GM19193 (cell line): ENCODE data around the gene SLC4A8.

Source experiments
- POLR2A ChIP-seq: IDR thresholded peaks from 4 replicates; pipeline ENCODE4 v1.6.1; 2011; ENCODE audit not compliant: insufficient read depth, insufficient read length; ENCODE audit errors: extremely low read depth

SLC4A8 gene

DNA sequence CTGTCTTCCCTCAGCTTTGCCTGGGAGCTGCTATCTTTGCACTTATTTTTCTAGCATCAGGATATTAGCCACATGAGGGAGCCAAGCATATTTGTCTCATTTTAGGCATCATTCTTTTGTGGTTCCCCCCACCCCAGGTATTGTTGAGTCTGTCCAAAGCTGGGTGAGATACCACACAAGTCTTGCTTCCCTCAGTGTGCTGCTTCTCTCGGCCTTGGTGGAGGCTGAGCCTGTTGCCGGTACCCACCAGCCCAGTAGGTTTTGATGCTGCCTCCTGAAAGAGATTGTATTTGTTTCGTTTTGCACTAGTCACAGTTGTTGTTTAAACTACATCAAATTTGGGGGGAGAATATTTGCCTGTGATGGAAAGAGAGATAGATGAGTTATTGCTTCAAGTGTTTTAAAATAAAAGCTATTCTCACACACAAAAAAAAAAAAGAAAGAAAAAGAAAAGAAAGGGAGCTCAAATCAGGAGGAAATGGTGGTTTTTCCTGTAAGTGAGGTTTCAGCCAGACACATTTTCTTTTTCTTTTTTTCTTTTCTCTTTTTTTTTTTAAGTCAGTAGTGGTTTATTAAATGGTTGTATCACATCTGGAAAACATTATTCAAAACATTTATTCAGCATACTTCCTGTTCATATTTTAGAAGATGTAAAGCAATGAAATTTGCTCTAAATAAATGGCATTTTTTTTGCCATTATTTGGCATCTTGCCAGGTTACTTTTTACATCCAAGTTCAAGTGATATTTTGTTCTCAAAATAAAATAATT lies 58.5 kb downstream of the SLC4A8 start:
- TF ChIP-seq POLR2A = no peak

DNA sequence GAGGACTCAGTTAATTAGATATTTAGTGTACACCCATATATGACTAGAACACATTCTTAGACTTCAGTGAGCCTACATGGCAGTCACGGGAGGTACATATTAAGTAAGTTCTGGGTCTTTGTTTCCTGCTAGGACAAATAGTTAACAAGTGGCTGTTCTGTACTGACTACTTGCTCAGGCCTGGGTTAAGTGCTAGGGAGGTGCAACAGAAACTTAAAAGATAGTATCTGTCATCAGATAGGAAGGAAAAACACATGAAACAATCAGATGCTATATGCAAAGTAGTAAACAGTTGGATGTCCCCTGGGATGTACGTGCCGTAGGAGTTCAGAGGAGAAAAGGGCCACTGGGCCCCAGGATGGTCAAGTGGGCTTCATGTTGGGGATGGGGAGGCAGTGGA lies 59.5 kb downstream of the SLC4A8 start:
- no peak for TF ChIP-seq POLR2A

DNA sequence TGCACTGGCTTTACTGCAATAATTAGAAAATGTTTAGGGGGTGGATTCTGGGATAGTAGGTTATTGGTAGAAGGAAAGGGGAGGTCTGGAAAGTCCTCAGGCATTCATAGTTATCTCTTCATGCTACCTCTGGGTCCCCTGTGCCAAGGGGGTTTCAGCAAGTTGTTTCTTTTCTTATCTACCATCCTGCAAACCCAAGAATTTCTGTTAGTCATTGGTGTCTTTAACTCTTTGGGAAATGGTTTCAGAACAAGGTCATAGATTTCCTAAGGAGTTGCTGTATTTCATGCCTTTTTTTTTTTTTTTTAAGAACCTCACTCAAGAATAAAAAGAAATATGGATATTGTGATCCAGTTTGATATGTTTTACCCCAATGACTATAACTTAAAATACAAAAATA lies 63.6 kb downstream of the SLC4A8 start:
- no peak for TF ChIP-seq POLR2A

DNA sequence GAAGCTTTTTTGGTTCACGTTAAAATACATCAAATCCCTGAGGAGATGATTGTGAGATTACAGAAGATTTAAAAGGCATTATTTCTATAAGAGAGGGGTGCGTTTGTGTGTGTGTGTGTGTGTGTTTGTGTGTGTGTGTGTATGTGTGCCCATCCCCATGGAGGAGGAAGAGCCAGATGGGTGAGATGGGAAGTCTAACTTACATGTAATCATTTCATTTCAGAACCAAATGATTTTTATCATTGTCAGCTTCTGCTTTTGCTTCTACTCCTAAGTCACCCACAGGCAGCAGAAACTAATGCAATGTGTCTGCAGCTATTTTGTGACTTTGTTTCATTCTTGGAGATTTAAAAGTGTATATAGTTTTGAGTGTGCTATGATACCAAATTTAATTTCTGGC lies 68.7 kb downstream of the SLC4A8 start:
- no peak for TF ChIP-seq POLR2A

DNA sequence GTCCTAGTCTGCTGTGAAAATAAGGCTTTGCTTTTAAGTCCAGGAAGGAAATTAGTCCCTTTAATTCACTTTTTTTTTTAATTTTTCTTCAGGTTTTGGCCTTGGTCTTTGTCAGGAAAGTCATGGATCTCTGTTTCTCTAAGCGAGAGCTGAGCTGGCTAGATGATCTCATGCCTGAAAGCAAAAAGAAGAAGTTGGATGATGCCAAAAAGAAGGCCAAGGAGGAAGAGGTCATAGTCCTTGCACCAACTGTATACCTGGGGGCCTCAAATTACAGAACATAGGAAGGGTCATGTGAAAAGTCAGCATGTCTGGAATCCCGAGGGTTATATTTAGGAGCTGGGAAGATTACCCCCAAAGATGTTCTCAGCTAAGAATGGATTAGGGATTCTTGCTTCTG lies 72.3 kb downstream of the SLC4A8 start:
- TF ChIP-seq POLR2A = no peak

DNA sequence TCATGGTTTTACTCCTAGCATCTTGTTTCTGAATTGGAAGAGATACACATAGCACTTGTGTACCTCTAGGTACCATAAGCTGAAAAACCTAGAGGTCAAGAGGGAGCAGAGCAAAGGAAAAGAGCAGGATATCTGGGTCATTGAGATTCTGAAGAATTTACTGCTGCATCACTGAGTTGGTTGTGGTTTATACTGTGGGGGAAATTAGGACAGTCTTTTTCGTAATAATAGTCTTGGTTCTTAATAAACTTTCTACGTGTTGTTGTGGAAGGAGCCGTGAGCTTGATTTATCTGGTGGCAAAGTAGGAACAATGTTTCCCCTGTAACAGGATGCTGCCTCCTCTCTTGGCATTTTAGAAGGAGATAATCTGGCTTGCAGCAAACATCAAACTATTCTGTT lies 80.2 kb downstream of the SLC4A8 start:
- no peak for TF ChIP-seq POLR2A

DNA sequence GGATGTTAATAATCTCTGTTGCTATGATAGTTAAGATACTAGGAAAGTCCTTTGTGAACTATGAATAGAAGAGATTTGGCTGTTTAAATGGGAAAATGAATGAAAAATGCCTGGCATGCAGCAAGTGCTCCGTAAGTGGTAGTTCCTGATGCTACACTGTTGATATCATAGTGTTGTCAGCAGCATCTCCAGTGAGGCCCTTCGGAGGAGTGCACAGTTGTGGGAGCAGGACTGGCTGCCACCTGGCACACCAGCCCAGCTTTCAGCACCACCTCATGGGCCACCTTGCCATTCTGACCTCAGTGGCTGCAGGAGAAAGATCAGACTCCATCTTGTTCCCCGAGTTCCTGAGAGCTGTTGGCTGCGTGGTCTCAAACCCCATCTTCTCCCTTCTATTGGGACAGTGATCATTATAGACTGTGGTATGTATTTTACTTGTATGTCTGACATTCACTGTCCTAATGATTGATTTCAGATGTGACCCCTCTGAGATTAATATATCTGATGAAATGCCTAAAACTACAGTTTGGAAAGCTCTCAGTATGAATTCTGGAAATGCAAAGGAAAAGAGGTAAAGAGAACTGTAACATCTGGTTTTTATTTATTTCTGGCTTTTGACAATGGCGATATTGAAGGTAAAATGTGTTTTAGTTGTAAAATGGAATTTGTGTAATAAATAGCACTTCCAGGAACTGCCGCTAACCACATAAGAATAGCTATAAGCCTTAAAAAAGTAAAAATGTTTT lies 80.9 kb downstream of the SLC4A8 start:
- TF ChIP-seq POLR2A = no peak

DNA sequence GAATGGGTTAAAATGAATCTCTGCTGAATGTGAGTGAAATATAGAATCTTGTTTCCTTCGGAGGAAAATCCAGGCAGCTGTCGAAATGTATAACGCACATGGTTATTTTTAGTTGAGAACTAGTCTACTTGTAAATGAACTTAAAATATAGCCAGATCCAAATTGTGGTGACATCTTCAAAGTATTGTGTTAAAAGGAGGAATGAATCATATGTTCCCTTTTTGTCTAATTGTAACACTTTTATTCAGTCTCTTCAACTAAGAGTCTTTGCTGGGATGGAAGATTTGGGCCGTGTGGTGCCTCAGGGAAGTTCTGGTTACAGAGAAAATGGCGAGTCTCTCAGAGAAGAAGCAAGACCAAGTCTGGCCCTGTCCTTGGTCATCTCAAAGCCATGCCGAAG lies 82.5 kb downstream of the SLC4A8 start:
- TF ChIP-seq POLR2A = no peak

DNA sequence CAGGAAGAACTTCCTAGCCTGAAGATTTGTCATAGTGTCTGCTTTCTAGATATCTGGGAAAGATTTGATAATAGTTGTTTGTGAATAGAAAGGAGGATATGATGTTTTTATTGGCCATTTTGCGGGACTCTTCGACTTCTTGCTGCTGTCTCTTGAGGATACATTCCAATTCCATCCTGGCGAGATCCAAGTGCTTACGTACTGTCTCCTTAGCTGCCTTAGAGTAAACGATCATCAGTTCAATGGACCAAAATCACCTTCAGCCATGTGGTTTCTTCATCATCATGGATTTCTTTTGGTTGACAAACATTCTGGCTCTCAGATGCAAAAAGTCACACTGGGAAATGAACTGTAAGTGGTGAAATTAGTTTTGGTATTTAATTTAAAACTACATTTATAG lies 83.7 kb downstream of the SLC4A8 start:
- TF ChIP-seq POLR2A = no peak

DNA sequence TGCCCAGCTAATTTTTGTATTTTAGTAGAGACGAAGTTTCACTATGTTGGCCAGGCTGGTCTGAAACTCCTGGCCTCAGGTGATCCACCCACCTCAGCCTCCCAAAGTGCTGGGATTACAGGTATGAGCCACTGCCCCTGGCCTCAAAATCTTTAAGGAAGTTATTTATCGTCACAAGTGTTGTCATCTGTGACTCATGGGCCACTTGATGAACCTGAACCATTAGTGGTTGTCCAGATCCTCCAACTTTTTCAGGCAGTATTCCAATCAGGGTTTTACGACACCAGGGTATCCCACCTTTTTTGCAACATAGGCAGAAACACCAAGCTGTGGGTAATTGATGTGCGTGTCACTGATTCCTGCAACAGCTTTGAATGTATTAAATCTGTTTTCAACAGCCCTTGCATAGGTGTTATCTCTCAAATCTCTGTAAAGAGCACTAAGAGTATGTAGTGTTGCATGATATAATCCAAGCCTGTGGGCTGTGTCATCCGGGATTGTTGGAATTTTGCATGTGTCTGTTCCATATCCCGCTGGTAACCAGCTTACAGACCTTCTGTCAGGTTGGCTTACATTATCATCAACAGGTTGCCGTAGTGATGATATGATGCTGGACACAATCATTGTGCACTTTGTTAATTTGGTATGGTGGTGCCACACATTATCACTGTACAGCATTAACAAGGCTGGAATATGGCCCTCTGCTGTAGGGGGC lies 87.1 kb downstream of the SLC4A8 start:
- TF ChIP-seq POLR2A = no peak

DNA sequence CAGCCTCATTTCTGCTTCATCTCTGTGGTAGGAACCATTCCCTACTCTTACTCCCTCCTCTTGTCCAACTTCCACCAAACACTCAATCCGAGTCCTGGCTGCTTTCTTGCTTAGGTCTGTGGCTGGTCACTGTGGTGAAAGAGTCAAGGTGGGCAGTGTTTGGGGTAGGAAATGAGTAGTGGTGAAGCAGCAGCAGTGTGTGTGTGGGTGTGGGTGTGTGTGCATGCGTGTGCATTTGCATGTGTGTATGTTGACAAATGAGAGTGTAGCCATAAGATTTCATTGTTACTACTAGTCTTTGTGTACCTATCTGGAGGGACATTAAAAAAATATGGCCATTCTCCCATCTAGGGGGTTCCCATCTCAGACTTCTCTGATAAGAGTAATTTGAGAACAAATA lies 87.8 kb downstream of the SLC4A8 start:
- TF ChIP-seq POLR2A = no peak

DNA sequence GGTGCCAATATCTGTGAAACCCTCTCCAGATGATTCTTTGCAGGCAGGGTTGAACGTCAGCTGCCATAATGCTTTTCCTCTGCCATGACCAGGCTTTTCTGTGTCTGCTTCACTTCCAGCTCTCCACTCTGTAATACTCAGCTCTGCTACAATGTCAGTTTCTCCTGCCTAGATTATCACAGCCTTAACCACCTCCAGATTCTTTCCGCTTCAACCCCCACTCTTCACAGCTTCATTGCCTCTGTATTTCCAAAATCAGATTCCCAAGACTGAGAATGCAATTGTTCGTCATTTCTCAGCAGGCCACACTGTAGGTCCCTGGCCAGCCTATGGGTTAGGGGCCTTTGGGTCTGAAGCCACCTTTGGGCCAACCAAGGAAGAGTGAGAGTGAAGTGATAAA lies 92.7 kb downstream of the SLC4A8 start:
- no peak for TF ChIP-seq POLR2A

DNA sequence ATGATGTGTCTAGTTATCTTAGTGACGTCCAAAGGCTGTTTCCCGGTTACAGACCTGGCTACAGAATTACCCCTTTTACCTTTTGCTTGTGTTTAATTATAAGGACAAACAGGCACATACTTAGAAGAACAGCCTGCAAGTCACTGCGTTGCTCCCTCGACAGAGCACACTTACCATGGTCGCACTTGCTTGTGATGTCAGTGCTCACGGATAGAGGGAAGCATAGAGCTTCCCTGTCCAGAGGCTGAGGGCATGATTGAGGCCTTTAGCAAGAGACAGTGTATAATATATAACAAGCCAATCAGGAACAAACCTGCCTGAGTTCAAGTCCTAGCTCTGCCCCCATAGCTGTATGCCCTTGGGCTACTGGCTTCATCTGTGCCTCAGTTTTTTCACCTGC lies 93.2 kb downstream of the SLC4A8 start:
- TF ChIP-seq POLR2A = no peak

DNA sequence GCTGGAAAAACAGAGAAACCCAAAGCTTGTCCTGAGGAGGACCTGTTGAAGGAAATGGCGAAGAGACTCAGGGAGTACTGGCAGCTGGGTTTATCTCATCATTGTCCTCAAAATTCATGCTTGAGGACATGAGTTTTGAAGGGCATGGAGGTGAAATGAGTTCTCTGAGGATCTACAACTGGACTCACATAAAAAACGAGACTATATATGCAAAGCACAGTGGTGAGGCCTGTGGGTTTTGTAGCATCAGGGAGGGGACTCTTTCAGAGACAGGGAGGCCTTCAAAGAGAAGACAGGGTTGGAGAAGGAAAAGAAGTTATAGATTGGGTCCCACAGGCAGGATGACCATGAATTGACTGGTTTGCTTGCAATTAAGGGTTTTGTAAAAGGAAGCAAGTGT lies 95.1 kb downstream of the SLC4A8 start:
- TF ChIP-seq POLR2A = no peak

DNA sequence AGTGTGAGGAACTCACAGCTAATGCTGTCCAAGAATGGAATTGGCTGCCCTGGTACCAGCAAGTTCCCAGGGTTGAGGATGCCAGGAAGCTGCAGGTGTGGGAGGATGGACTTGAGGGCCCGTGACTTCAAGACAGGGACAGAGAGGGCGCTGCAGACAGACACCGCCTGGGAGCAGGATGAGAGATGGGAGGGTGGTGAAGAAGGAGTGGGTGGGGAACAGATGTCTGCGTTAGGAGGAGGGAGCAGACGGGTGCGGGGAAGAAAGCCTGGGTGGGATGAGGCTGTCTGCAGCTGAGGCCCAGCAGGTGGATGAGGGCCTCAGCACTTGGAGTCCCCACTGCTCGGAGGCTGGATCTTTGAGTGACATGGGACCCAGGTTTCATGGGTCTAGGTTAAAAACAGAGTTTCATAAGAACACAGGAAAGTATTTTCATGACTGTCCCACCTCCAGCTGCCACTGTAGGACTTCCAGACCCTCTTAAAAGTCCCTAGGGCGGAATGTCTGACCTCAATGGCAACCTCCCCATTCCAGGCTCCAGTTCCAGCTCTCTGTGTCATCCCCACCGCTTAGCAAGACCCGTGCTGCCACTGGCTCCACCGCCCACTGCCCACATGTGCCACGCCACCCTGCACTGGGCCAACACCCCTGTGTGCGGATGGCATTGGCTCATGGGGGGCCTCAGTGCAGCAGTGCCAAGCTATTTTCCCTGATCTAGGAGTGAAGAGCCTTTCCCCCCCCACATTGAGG lies 96.1 kb downstream of the SLC4A8 start:
- TF ChIP-seq POLR2A = no peak
